Testis (tissue), 3 donors: ENCODE data around the gene ZIM2. TPM values are rescaled to one million over a fixed set of nuclear protein-coding genes. Genes with fewer than 3 reads are reported as not detected.

Source experiments
- DNase-seq: peaks from one replicate; pipeline ENCODE4 v3.0.0-alpha.2; 2019
- H3K27ac ChIP-seq, 2 donors: fragments of 200-600 bp; sonication (generic); one replicate each; pipeline ENCODE4 v1.5.1; 2019
- H3K27me3 ChIP-seq: fragments of 200-600 bp; sonication (generic); one replicate; pipeline ENCODE4 v1.5.1; 2019
- H3K36me3 ChIP-seq: fragments of 200-600 bp; sonication (generic); one replicate; pipeline ENCODE4 v1.5.1; 2017; ENCODE audit warnings: low read depth; ENCODE audit errors: missing control alignments
- H3K4me1 ChIP-seq: fragments of 200-600 bp; sonication (generic); one replicate; pipeline ENCODE4 v1.5.1; 2019
- H3K4me3 ChIP-seq, 2 donors: fragments of 200-600 bp; sonication (generic); one replicate each; pipeline ENCODE4 v1.5.1; 2017 to 2019
- H3K9me3 ChIP-seq: fragments of 200-600 bp; sonication (generic); one replicate; pipeline ENCODE4 v1.5.1; 2017
- POLR2A ChIP-seq: fragments of 450-650 bp; IDR thresholded peaks from one replicate; pipeline ENCODE4 v1.6.1; 2017; ENCODE audit warnings: antibody characterized with exemption, mild to moderate bottlenecking, moderate library complexity
- WGBS, 2 donors: methylation state at CpG; one replicate each; pipeline ENCODE4 v1.1.5; 2018; 5-methylcytosine and 5-hydroxymethylcytosine counted together
- intact Hi-C: fragments of 100-400 bp; cut with DNase I; formaldehyde crosslinking; loops from one replicate; pipeline ENCODE4 v1.15.1; 2023; ENCODE audit warnings: low total_unique reads
- polyA plus RNA-seq: library from polyadenylated mRNA; stranded (reverse); fragments of 350-450 nt; fragmentation: Illumina TruSeq; extraction: RNeasy Lipid Tissue Mini Kit (QIAGEN cat#74804); gene quantifications from one replicate; pipeline ENCODE4 v1.2.3, GENCODE V29; 2014; ENCODE audit warnings: low read depth, low replicate concordance; ENCODE audit not compliant: insufficient read depth
- small RNA-seq, 2 donors: library from RNA; depleted of rRNA; stranded (forward); fragments of <200 nt; gene quantifications; one replicate each; pipeline ENCODE3, GENCODE V24; 2016
- total RNA-seq, 2 donors: library from RNA; depleted of rRNA; stranded (reverse); fragments of >200 nt; gene quantifications; one replicate each; pipeline ENCODE4 v1.2.3, GENCODE V29; 2016
- TF ChIP-seq, protein P1 (sequence below), 3 experiments: fragments of 450-650 bp in 2 of 3; fragments of 200-600 bp in 1 of 3; sonication (generic) in 1 of 3; IDR thresholded peaks; one replicate each; pipeline ENCODE4 v1.5.1; 2016 to 2019; ENCODE audit warnings: antibody characterized with exemption in 3 of 3, mild to moderate bottlenecking in 2 of 3, moderate library complexity in 1 of 3

ZIM2 gene
- total and polyA plus RNA-seq, 3 donors from 2014 or later: 9.7 to 18.3 (median 12.9) TPM

GRCh38 chr19:56732976-56733375 lies 107.5 kb downstream of the ZIM2 start:
- Histone ChIP-seq H3K9me3 (no peaks in the 10 kb centered on the region), H3K36me3 (no peaks in the 10 kb centered on the region), H3K27me3 (no peaks in the 10 kb centered on the region), H3K27ac (no peak overlapping the region), H3K4me3 (no peak overlapping the region), H3K4me1 (no peaks in the 10 kb centered on the region)
- 17 to 27% methylated on average over 2 of the region's 2 CpGs for WGBS, 2 donors
- intact Hi-C loops: no loop called here
- DNase-seq: peak; percentile 21
- no peak for TF ChIP-seq POLR2A
- TF ChIP-seq, protein P1, sequence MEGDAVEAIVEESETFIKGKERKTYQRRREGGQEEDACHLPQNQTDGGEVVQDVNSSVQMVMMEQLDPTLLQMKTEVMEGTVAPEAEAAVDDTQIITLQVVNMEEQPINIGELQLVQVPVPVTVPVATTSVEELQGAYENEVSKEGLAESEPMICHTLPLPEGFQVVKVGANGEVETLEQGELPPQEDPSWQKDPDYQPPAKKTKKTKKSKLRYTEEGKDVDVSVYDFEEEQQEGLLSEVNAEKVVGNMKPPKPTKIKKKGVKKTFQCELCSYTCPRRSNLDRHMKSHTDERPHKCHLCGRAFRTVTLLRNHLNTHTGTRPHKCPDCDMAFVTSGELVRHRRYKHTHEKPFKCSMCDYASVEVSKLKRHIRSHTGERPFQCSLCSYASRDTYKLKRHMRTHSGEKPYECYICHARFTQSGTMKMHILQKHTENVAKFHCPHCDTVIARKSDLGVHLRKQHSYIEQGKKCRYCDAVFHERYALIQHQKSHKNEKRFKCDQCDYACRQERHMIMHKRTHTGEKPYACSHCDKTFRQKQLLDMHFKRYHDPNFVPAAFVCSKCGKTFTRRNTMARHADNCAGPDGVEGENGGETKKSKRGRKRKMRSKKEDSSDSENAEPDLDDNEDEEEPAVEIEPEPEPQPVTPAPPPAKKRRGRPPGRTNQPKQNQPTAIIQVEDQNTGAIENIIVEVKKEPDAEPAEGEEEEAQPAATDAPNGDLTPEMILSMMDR (IDR thresholded peaks at IDR 0.05): no peak

DNA sequence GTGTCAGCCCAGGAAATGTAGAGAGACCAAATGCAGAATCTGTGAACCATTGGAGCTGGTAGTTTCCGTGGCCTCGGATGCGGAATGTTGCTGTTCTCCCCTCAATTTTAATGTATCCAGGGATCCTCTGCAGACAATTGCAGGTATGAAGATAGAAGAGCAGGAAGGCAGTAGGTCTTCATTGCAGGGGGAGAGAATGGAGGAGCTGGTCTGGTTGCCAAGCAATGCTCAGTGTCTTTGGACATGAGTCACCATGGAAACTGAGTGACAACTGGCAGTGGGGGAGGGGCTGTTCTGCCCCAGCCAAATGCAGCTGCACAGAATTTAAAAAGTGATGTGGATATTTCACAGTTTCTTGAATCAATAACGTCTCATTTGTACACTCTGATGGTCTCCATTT lies 112.8 kb downstream of the ZIM2 start:
- Histone ChIP-seq H3K4me3 (no peak overlapping the region), H3K27me3 (no peaks in the 10 kb centered on the region), H3K4me1 (no peaks in the 10 kb centered on the region), H3K27ac (no peak overlapping the region), H3K36me3 (no peaks in the 10 kb centered on the region), H3K9me3 (no peaks in the 10 kb centered on the region)
- TF ChIP-seq, protein P1 (IDR thresholded peaks at IDR 0.05): no peak
- no peak for TF ChIP-seq POLR2A
- intact Hi-C loops: no loop called here
- DNase-seq: no peak
- 57 to 69% methylated on average over 3 to 4 of the region's 4 CpGs for WGBS, 2 donors

DNA sequence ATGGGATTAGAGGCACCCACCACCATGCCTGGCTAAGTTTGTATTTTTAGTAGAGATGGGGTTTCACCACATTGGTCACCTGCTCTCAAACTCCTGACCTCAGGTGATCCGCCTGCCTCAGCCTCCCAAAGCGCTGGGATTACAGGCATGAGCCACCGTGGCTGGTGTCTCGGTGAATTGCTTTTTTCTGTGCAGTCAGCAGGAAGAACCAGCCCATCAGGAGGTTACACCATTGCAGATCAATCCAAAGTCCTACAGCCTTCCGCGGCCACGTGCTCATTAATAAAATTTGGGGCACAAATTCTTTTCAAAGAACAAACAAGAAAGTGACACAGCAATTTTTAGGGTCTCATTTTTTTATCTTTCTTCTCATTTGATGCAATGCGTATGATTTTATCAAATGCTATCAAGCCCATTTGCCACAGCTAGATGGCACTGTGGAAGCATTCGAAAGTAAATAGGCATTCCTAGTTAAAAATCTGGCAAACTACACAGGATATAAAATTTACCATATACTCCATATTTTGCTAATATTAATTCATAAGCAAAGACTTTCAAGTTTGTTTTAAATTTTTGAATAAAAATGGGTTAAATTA lies 114.6 kb downstream of the ZIM2 start:
- peak; percentile 37 for DNase-seq
- intact Hi-C loops: no loop called here

More for the DNA sequence above, 114.6 kb downstream of the ZIM2 start:
- H3K4me1 ChIP-seq: no peaks in the 10 kb centered on the region
- no peak overlapping the region for H3K27ac ChIP-seq
- H3K9me3 ChIP-seq: no peaks in the 10 kb centered on the region
- WGBS, 2 donors: 31 to 41% methylated on average over 9 of the region's 9 CpGs
- H3K4me3 ChIP-seq: no peak overlapping the region
- TF ChIP-seq, protein P1 (IDR thresholded peaks at IDR 0.05): peak; percentile 28 to 44 (median 39)
- no peak for TF ChIP-seq POLR2A
- H3K36me3 ChIP-seq: no peaks in the 10 kb centered on the region
- H3K27me3 ChIP-seq: no peaks in the 10 kb centered on the region

Small RNAs within 50 kb of the gene (small RNA-seq; reads per million reads assigned to genes)
- 0 reads per million in 2 donors for gene AC006115.2

Other genes starting within 250 kb of the ZIM2 start
- 10 to 100 TPM; 18.3 to 19.6 TPM for gene ZNF71, start 245.4 kb downstream of the ZIM2 start, total RNA-seq
- gene ZNF71, start 245.4 kb downstream of the ZIM2 start, polyA plus RNA-seq: 7.2 TPM
- gene SMIM17, start 197.6 kb downstream of the ZIM2 start, total RNA-seq: under 1 TPM; 0.25 to 0.79 TPM
- 1.3 TPM for gene SMIM17, start 197.6 kb downstream of the ZIM2 start, polyA plus RNA-seq
- gene ZNF835, start 169.0 kb downstream of the ZIM2 start, total RNA-seq: 1 to 10 TPM; 2.9 to 4.9 TPM
- 1.1 TPM for gene ZNF835, start 169.0 kb downstream of the ZIM2 start, polyA plus RNA-seq
- 100 to 1,000 TPM; 155 to 160 TPM for gene PEG3, start within 50 bp of the ZIM2 start, total RNA-seq
- 65.9 TPM for gene PEG3, start within 50 bp of the ZIM2 start, polyA plus RNA-seq